KG1 (cell line): Measurements from ENCODE around the gene C2orf15.
"Not testable (repeated sequence)": the region's sequence is repeated elsewhere in the genome, so short reads cannot be mapped to it uniquely, and the experiment has no call there.

Experiments
- DNase-seq: peaks from one replicate; lab custom pipeline; 2025; lab: John Stamatoyannopoulos, UW

Gene C2orf15

GRCh38 chr2:99166218-99166617 lies 24.7 kb downstream of the C2orf15 start:
- DNase-seq = no peak

- no peak for DNase-seq
Measured at GRCh38 chr2:99169534-99169933, 28.0 kb downstream of the C2orf15 start.

- DNase-seq = no peak
Measured at GRCh38 chr2:99171377-99172140, 30.1 kb downstream of the C2orf15 start.

- DNase-seq = peak; percentile 93
Measured at GRCh38 chr2:99180755-99181623, 39.5 kb downstream of the C2orf15 start, which contains the start of the genes MITD1 and MRPL30. TSS of gene MITD1 (minus strand) at chr2:99181058. CDS start at chr2:99180981, 77 bp downstream. TSS of gene MRPL30 (plus strand) at chr2:99181184. CDS start at chr2:99186204, 5,020 bp downstream.

- DNase-seq = no peak
Measured at GRCh38 chr2:99181624-99182000, 40.1 kb downstream of the C2orf15 start.

GRCh38 chr2:99183025-99183424 lies 41.5 kb downstream of the C2orf15 start:
- no peak for DNase-seq

- no peak for DNase-seq
Measured at GRCh38 chr2:99184811-99185210, 43.3 kb downstream of the C2orf15 start.

GRCh38 chr2:99187011-99187410 lies 45.5 kb downstream of the C2orf15 start:
- DNase-seq = no peak

- DNase-seq = no peak
Measured at GRCh38 chr2:99188357-99188756, 46.9 kb downstream of the C2orf15 start.

GRCh38 chr2:99190548-99190947 lies 49.0 kb downstream of the C2orf15 start:
- no peak for DNase-seq

- DNase-seq = not testable (repeated sequence)
Measured at GRCh38 chr2:99192364-99192763, 50.9 kb downstream of the C2orf15 start.

- DNase-seq = no peak
Measured at GRCh38 chr2:99198103-99198841, 56.8 kb downstream of the C2orf15 start.

- no peak for DNase-seq
Measured at GRCh38 chr2:99200076-99200800, 58.7 kb downstream of the C2orf15 start.
